Renal cortex interstitium (tissue), 11 donors: ENCODE data around the gene ADAMTS3. TPM values are rescaled to one million over a fixed set of nuclear protein-coding genes. Genes with fewer than 3 reads are reported as not detected.

ENCODE experiments used
- DNase-seq, 11 donors: peaks; one replicate each; pipeline ENCODE4 v3.0.0-alpha.2; 2013; ENCODE audit warnings: low read depth in 9 of 11, low spot score in 4 of 11; ENCODE audit errors: extremely low read depth in 1 of 11
- polyA plus RNA-seq, 3 donors: library from polyadenylated mRNA; unstranded; fragments of 120-200 nt; gene quantifications; one replicate each; pipeline ENCODE4 v1.2.1, GENCODE V29; 2013; ENCODE audit not compliant: insufficient read length in 3 of 3

The ADAMTS3 gene
- polyA plus RNA-seq, 3 donors, result 9.7 to 10.7 (median 10.1) TPM

DNA sequence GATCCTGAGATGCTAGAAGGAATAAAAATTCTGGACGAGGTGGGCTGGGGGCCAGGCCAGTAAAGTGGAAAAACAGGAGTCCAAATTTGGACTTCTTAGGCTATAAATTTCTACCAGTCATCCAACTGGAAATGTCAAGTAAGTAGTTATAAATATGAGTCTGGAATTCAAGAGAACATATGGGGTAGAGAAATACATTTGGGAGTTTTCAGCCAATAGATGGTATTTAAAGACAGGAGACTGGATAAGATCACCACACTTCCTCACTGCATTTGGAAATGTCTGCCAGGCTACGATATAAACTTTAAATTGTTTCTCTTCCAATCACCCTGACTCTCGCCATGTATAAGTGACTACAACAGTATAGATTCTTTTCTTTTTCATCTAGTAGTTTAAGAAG is 294.8 kb downstream of the ADAMTS3 start:
- no peak for DNase-seq

DNA sequence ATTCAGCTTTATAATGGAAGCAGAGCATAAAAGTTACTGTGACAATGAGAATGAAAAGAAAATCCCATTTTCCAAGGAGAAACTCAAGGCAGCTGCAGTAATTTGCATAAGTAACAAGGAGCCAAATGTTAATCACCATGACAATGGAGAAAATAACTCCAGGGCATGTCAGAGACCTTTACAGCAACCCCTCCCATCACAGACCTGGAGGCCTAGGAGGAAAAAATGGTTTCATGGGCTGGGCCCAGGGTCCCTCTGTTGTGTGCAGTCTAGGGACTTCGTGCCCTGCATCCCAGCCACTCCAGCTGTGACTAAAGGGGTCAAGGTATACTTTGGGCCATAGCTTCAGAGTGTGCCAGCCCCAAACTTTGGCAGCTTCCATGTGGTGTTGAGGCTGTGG is 313.8 kb downstream of the ADAMTS3 start:
- no peak for DNase-seq

DNA sequence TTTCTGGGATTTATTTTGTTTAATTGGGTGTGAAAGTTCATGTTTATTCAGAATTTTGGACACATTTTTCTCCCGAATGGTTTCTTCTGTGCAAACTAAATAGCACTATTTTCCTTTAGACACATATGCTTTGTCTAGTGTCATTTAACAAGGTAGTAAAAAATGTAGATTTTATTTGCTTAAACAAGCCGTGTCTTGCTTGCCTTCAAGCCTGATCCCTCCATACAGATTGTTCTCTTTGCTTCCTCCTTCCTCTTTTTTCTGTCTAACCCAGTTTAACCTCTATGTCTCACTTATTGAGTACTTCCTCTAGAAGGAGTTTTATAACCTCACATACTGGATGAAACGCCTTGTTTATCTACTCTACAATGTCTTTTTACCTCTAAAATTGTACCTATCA is 325.4 kb downstream of the ADAMTS3 start:
- no peak for DNase-seq

DNA sequence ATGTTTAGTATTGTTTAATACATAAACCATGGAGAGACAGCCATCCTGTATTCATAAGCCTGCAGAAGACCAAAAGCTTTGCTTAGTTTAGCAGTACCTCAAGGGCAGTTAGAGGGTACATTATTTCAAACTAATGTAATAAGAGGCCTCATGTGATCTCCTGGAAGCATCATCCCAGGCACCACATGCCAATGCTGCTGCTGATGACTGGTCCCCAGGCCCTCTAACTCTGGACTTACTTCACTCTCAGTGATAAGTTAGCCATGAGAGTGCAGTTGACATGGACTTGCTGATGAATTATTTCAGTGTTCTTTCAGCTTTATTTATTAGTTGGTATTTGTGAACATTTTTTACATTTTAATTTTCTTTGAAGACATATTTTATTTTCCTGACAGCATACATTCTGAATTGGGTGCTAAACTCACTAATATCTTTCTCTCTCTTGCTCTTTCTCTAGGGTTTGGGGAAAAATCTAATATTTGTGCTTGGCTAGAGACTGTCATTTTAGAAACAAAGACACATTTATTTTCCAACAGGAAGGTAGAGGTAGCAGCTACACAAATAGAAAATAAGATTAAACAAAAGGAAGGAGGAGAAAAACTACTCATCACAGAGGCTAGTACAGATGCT is 329.4 kb downstream of the ADAMTS3 start:
- no peak for DNase-seq
